ENCODE results near the gene THAP7.

- no peak for TF ChIP-seq RAD21 (IDR thresholded peaks at IDR 0.05; ENCODE audit: low read length)
- TF ChIP-seq CTCF (conservative IDR thresholded peaks at IDR 0.05; ENCODE audit: low read depth, low read length), result no peak
- no peak for TF ChIP-seq POLR2A (IDR thresholded peaks at IDR 0.05; ENCODE audit: low read depth, low read length)
- TF ChIP-seq MAFK (IDR thresholded peaks at IDR 0.05; ENCODE audit: low read depth, low read length), result no peak
- no peak for TF ChIP-seq USF2 (IDR thresholded peaks at IDR 0.05; ENCODE audit: low read depth, low read length)
- TF ChIP-seq SMC3 (IDR thresholded peaks at IDR 0.05; ENCODE audit: low read depth, low read length), result no peak
- no peak for TF ChIP-seq CEBPB (IDR thresholded peaks at IDR 0.05; ENCODE audit: low read depth, low read length)
- TF ChIP-seq MAZ (IDR thresholded peaks at IDR 0.05; ENCODE audit: borderline replicate concordance, low read depth, low read length), result no peak
Observed at GRCh38 chr22:20965104-20965887, 36.6 kb downstream of the THAP7 start.
